HUES48 (cell line): ENCODE data around the gene PRKCA.

Source experiments
- H3K27ac ChIP-seq: one replicate; pipeline ENCODE4 v1.7.0; 2013; ENCODE audit warnings: low read depth, low read length, inconsistent platforms
- H3K27me3 ChIP-seq: 2 replicates; pipeline ENCODE4 v1.6.1; 2013; ENCODE audit warnings: mild to moderate bottlenecking, low read length; ENCODE audit not compliant: control insufficient read depth, insufficient read depth
- H3K36me3 ChIP-seq: 2 replicates; pipeline ENCODE4 v1.6.1; 2013; ENCODE audit warnings: low read length; ENCODE audit not compliant: control insufficient read depth, insufficient read depth
- H3K4me1 ChIP-seq: 2 replicates; pipeline ENCODE4 v1.6.1; 2013; ENCODE audit warnings: mild to moderate bottlenecking, low read length; ENCODE audit not compliant: control insufficient read depth, insufficient read depth
- H3K4me3 ChIP-seq: 2 replicates; pipeline ENCODE4 v1.5.1; 2013; ENCODE audit warnings: mild to moderate bottlenecking, low read depth, low read length
- H3K9ac ChIP-seq: 2 replicates; pipeline ENCODE4 v1.6.1; 2013; ENCODE audit warnings: mild to moderate bottlenecking, low read depth, low read length, moderate library complexity
- H3K9me3 ChIP-seq: 2 replicates; pipeline ENCODE4 v1.6.1; 2013; ENCODE audit warnings: low read length; ENCODE audit not compliant: control insufficient read depth, insufficient read depth

PRKCA gene

GRCh38 chr17:66430846-66431795, 128.7 kb downstream of the PRKCA start:
- Histone ChIP-seq H3K27ac (no peak overlapping the region), H3K27me3 (no peaks in the 10 kb centered on the region), H3K9ac (no peak overlapping the region), H3K36me3 (no peaks in the 10 kb centered on the region), H3K9me3 (no peaks in the 10 kb centered on the region), H3K4me1 (no peaks in the 10 kb centered on the region; the same call in 1 of the 2 replicates), H3K4me3 (no peak overlapping the region)

GRCh38 chr17:66431910-66432309, 129.5 kb downstream of the PRKCA start:
- H3K4me3 ChIP-seq, result no peak overlapping the region
- H3K36me3 ChIP-seq, result no peaks in the 10 kb centered on the region
- no peaks in the 10 kb centered on the region for H3K9me3 ChIP-seq
- no peak overlapping the region for H3K9ac ChIP-seq
- no peaks in the 10 kb centered on the region for H3K27me3 ChIP-seq
- no peak overlapping the region for H3K27ac ChIP-seq
- peaks cover 7% of the 10 kb centered on the region for H3K4me1 ChIP-seq

DNA sequence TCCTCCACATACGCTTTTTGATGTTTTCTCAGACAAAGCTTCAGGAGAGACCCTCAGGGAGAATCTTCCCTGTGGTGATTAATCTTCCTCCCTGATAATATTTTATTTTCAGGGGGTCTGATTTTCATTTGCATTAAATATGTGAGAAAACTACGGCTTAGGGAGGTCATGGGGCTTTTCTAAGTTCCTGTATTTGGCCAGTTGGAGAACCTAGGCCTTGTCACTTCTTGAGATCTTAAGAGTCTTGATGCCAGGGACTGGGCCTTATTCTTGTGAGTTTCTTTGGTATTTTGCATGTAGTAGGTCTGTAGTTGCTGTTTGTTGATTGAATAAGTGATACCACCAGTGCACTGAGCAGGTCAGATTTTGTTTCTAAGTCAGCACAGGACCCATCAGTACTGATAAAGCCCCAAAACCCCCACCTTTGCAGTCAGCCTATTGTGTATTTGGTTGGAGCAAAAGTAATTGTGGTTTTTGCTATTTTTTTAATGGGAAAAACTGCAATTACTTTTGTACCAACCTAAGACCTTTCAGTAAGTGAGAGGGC, 130.1 kb downstream of the PRKCA start:
- Histone ChIP-seq H3K9me3 (no peaks in the 10 kb centered on the region), H3K36me3 (no peaks in the 10 kb centered on the region), H3K27ac (no peak overlapping the region), H3K9ac (no peak overlapping the region), H3K27me3 (no peaks in the 10 kb centered on the region), H3K4me3 (no peak overlapping the region), H3K4me1 (peaks cover 12% of the 10 kb centered on the region)

DNA sequence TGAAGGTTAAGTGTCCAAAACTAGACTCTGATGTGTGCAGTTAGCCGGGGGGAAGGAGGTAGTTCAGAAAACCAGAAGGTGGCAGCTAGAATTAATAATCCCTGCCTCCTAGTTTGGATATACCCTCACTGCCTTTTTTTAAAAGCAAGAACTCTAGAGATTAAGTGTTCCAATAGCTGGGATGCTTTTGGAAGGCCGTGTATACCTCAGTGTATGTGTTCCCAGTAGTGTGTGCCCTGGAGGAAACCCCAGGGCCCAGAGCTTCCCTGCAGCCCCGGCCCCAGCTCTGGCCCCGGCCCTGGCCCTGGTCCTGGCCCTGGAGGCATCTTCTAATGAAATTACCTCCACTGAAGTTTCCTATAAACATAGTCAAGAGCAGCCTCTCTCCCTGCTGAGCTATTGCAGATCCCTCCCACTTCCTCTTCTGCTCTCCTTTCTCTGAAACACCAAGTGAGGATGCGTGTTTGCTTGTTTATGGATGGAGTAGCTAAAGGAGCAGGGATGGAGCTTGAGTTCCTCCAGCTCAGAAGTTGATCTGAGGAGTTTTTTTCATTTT, 130.7 kb downstream of the PRKCA start:
- Histone ChIP-seq H3K9ac (no peak overlapping the region), H3K36me3 (no peaks in the 10 kb centered on the region), H3K27me3 (no peaks in the 10 kb centered on the region), H3K4me3 (no peak overlapping the region), H3K9me3 (no peaks in the 10 kb centered on the region), H3K4me1 (peaks cover 12% of the 10 kb centered on the region), H3K27ac (no peak overlapping the region)

- no peaks in the 10 kb centered on the region for H3K9me3 ChIP-seq
- no peaks in the 10 kb centered on the region for H3K36me3 ChIP-seq
- no peak overlapping the region for H3K27ac ChIP-seq
- H3K27me3 ChIP-seq, result no peaks in the 10 kb centered on the region
- H3K4me1 ChIP-seq, result peaks cover 12% of the 10 kb centered on the region
- H3K9ac ChIP-seq, result no peak overlapping the region
- no peak overlapping the region for H3K4me3 ChIP-seq
Observed at GRCh38 chr17:66435182-66435581, 132.8 kb downstream of the PRKCA start.

DNA sequence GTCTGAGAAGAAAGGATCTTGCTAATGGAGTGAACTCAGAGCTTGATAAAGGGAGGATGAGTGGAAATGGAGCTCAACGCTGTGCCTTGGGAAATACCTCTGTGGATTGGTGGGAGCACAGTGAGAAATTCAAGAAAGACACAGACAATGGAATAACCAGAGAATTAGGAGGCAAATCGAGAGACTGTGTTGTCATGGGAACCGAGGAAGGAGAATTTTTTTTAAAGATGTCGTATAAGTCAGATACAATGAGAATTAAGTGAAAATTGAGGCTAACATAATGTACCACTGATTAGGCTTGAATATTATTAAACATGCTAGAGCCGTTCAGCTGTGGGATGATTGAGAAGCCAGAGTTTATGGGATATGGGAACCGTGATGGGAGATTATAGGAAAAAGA, 134.2 kb downstream of the PRKCA start:
- no peak overlapping the region for H3K9ac ChIP-seq
- no peaks in the 10 kb centered on the region for H3K27me3 ChIP-seq
- no peaks in the 10 kb centered on the region for H3K36me3 ChIP-seq
- H3K4me3 ChIP-seq, result no peak overlapping the region
- peaks cover 12% of the 10 kb centered on the region for H3K4me1 ChIP-seq
- H3K9me3 ChIP-seq, result no peaks in the 10 kb centered on the region
- H3K27ac ChIP-seq, result no peak overlapping the region

DNA sequence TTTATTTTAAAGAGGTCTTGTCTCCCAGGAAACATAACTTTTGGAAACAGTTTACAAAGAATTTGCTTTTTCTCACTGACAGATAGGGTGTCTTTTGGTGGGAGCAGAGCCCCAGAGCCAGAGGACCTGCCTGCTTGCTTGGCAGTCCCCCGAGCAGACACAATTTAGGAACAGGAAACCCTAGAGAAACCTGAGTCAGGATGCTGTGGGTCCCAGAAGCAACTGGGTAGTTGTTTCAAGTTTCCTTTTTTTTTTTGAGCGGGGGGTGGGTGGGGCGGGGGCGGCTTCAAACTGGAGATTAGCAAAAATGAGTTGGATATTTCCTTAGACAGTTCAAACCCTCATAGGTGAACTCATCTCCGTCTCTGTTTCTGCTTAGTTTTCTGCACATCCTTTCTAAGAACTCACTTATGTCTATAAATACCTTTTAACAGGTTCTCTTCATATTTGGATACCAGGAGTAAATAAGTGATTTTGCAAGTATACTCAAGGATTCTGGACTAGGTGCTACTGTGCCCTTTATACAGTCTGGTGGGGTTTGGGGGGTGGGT, 135.1 kb downstream of the PRKCA start:
- Histone ChIP-seq H3K36me3 (no peaks in the 10 kb centered on the region), H3K4me3 (no peak overlapping the region), H3K9me3 (no peaks in the 10 kb centered on the region), H3K4me1 (peaks cover 12% of the 10 kb centered on the region), H3K9ac (no peak overlapping the region), H3K27ac (no peak overlapping the region), H3K27me3 (no peaks in the 10 kb centered on the region)

- Histone ChIP-seq H3K9ac (no peak overlapping the region), H3K27ac (no peak overlapping the region), H3K36me3 (no peaks in the 10 kb centered on the region), H3K4me1 (peaks cover 12% of the 10 kb centered on the region), H3K27me3 (no peaks in the 10 kb centered on the region), H3K4me3 (no peak overlapping the region), H3K9me3 (no peaks in the 10 kb centered on the region)
Observed at GRCh38 chr17:66438101-66438500, 135.7 kb downstream of the PRKCA start.

- Histone ChIP-seq H3K36me3 (no peaks in the 10 kb centered on the region), H3K27ac (no peak overlapping the region), H3K9ac (no peak overlapping the region), H3K4me1 (peaks cover 12% of the 10 kb centered on the region), H3K9me3 (no peaks in the 10 kb centered on the region), H3K4me3 (no peak overlapping the region), H3K27me3 (no peaks in the 10 kb centered on the region)
Observed at GRCh38 chr17:66441101-66441661, 138.8 kb downstream of the PRKCA start.

DNA sequence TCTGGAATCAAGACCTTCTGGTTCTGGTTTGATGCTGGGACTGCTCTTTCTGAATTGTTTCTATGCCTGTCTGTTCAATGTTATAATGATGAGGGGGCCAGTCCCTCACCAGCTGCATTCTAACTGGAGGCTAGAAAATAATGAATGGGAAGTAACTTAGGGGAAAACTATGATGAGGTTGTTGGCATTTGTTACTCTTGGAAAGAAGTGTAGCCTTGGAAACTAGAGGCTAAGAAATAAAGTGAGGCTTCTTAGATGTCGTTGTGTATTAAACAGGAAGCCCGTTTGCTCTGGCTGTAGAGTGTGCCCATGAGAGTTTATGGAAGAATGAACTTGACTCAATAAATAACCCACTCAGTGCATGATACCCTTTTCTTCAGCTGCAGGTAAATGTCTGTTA, 140.8 kb downstream of the PRKCA start:
- H3K4me3 ChIP-seq, result no peak overlapping the region
- H3K27me3 ChIP-seq, result no peaks in the 10 kb centered on the region
- H3K9ac ChIP-seq, result no peak overlapping the region
- no peak overlapping the region for H3K27ac ChIP-seq
- H3K36me3 ChIP-seq, result no peaks in the 10 kb centered on the region
- H3K9me3 ChIP-seq, result no peaks in the 10 kb centered on the region
- peaks cover 9% of the 10 kb centered on the region for H3K4me1 ChIP-seq

- Histone ChIP-seq H3K27ac (no peak overlapping the region), H3K4me3 (no peak overlapping the region), H3K27me3 (no peaks in the 10 kb centered on the region), H3K9me3 (no peaks in the 10 kb centered on the region), H3K36me3 (no peaks in the 10 kb centered on the region), H3K9ac (no peak overlapping the region), H3K4me1 (peaks cover 13% of the 10 kb centered on the region)
Observed at GRCh38 chr17:66443606-66444005, 141.2 kb downstream of the PRKCA start.
